IPS-15b (cell line): ENCODE results near the gene P4HA3.

Experiments used
- H3K27me3 ChIP-seq: one replicate; pipeline ENCODE4 v1.6.1; 2013; ENCODE audit warnings: low read length; ENCODE audit not compliant: control insufficient read depth, insufficient read depth
- H3K36me3 ChIP-seq: one replicate; pipeline ENCODE4 v1.6.1; 2013; ENCODE audit warnings: low read length; ENCODE audit not compliant: control insufficient read depth, insufficient read depth
- H3K4me1 ChIP-seq: one replicate; pipeline ENCODE4 v1.6.1; 2013; ENCODE audit warnings: mild to moderate bottlenecking, low read length; ENCODE audit not compliant: control insufficient read depth, insufficient read depth
- H3K4me3 ChIP-seq: one replicate; pipeline ENCODE4 v1.5.1; 2013; ENCODE audit warnings: low read depth, low read length
- H3K9ac ChIP-seq: one replicate; pipeline ENCODE4 v1.6.1; 2013; ENCODE audit warnings: low read depth, mild to moderate bottlenecking, low read length
- H3K9me3 ChIP-seq: one replicate; pipeline ENCODE4 v1.6.1; 2013; ENCODE audit warnings: mild to moderate bottlenecking, low read length; ENCODE audit not compliant: control insufficient read depth, insufficient read depth

The P4HA3 gene

DNA sequence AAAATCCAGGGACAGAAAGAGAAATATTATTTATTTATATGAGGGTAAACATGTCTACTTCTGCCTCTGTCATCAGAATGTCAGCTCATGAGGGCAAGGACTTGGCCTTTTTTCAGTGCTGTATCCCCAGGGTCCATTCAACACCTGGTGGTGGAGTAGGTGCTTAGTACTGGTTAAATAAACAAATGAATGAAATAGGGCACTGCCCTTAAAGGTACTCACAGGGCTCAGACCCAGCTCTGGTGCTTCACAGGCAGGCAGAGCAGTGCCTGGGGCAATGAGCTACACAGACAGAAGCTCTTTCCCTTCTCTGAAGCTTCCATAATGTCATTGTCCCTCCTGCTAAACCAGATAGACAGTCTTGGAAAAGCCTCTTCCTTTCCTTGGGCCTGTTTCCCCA lies 30.9 kb downstream of the P4HA3 start:
- Histone ChIP-seq H3K4me3 (no peak overlapping the region), H3K4me1 (no peaks in the 10 kb centered on the region), H3K27me3 (no peaks in the 10 kb centered on the region), H3K36me3 (no peaks in the 10 kb centered on the region), H3K9ac (no peak overlapping the region), H3K9me3 (no peaks in the 10 kb centered on the region)

DNA sequence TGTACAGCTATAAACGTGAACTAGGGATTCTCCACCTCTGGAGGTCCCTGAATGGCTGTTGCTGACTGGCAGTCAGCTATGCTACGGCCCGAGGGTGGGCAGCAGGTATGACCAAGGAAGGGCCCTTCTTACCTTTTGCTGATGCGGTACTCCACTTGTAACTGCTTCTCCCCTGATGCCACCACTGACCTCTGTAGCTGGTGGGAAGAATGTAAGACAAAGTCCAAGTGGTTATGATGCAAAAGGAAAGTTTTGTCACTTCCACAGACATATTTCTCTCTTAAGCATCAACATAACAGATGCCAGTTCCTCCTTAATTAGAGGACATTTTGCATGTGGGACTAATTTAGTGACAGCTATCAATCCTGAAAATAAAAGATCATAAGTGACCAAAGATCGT lies 32.2 kb downstream of the P4HA3 start:
- Histone ChIP-seq H3K9ac (no peak overlapping the region), H3K27me3 (no peaks in the 10 kb centered on the region), H3K36me3 (no peaks in the 10 kb centered on the region), H3K9me3 (no peaks in the 10 kb centered on the region), H3K4me1 (no peaks in the 10 kb centered on the region), H3K4me3 (no peak overlapping the region)

DNA sequence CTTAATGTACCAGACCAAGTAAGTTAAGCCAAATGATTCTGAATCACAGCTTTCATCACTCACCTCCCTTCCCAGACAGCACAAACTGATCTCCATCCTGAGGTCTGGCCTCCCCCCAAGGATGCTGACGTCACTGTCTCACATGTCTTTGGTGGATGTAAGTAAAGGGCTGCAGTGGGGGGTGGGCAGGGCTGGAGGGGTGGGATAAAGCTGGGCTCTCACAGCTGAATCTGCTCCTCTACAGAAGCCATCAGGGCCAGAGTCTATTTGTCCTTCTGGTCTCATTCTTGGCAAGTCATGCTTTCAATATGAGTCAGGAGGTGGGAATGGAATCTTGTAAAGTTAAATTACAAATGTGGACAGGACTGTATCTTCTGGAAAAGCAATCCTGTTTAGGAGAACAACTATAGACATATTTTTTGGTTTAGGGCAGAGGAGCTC lies 32.7 kb downstream of the P4HA3 start:
- H3K4me1 ChIP-seq, result no peaks in the 10 kb centered on the region
- H3K9ac ChIP-seq, result no peak overlapping the region
- H3K27me3 ChIP-seq, result no peaks in the 10 kb centered on the region
- H3K9me3 ChIP-seq, result no peaks in the 10 kb centered on the region
- no peaks in the 10 kb centered on the region for H3K36me3 ChIP-seq
- H3K4me3 ChIP-seq, result no peak overlapping the region

DNA sequence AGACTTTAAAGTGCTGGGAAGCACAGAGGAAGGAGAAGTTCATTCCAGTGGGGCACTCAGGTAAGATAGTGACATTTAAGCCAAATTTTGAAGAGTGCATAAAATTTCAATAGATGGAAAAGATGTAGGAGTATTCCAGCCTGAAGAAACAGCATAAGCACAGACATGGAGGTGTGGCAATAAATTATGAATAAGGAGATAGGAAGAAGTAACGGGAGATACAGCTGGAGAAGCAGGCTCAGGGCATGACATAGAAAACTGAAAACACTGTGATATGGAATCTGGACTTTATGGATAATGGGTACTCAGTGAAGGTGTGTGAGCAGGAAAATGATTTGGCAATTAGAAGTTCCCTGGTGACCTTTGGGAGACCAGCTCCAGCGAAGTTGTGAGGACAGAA lies 33.3 kb downstream of the P4HA3 start:
- no peaks in the 10 kb centered on the region for H3K27me3 ChIP-seq
- no peak overlapping the region for H3K4me3 ChIP-seq
- H3K36me3 ChIP-seq, result no peaks in the 10 kb centered on the region
- no peaks in the 10 kb centered on the region for H3K4me1 ChIP-seq
- H3K9me3 ChIP-seq, result no peaks in the 10 kb centered on the region
- H3K9ac ChIP-seq, result no peak overlapping the region

DNA sequence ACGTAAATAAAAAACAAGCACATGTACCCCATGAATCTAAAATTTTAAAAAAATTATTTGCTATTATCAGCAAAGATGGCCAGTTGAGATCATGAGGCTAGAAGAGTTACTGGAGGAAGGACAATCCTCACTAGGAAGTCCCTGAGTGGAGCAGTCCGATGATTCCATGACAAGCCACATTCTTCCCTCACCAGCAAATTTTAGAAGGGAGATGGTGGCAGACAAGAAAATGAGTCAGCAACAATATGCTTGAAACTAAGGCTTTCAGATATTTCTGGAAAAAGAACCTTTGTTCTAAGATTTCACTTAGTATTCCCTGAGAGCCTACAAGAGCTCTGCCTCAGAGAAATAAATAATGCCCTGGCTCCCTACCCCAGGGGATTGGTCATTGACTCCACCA lies 34.9 kb downstream of the P4HA3 start:
- Histone ChIP-seq H3K9ac (no peak overlapping the region), H3K4me1 (no peaks in the 10 kb centered on the region), H3K27me3 (no peaks in the 10 kb centered on the region), H3K36me3 (no peaks in the 10 kb centered on the region), H3K9me3 (no peaks in the 10 kb centered on the region), H3K4me3 (no peak overlapping the region)

DNA sequence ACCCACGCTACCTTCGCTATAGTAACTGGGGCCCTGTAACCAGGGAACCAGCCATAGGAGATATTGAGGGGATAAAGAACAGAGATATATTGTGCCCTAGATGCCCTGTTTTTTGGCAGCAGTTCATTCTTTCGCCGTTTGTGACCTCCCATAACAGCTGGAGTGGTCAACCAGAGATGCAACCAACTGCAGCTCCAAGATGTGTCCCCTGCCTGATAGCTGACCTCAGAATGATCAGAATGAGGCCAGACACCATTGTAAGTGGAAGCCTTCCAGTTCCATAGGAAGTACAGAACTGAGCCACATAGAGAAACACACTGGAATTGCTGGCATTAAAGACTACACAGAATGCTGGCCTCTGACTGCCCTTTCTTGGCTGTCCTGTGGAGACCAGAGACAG lies 39.2 kb downstream of the P4HA3 start:
- Histone ChIP-seq H3K9ac (no peak overlapping the region), H3K4me1 (no peaks in the 10 kb centered on the region), H3K9me3 (no peaks in the 10 kb centered on the region), H3K27me3 (no peaks in the 10 kb centered on the region), H3K4me3 (no peak overlapping the region), H3K36me3 (no peaks in the 10 kb centered on the region)

DNA sequence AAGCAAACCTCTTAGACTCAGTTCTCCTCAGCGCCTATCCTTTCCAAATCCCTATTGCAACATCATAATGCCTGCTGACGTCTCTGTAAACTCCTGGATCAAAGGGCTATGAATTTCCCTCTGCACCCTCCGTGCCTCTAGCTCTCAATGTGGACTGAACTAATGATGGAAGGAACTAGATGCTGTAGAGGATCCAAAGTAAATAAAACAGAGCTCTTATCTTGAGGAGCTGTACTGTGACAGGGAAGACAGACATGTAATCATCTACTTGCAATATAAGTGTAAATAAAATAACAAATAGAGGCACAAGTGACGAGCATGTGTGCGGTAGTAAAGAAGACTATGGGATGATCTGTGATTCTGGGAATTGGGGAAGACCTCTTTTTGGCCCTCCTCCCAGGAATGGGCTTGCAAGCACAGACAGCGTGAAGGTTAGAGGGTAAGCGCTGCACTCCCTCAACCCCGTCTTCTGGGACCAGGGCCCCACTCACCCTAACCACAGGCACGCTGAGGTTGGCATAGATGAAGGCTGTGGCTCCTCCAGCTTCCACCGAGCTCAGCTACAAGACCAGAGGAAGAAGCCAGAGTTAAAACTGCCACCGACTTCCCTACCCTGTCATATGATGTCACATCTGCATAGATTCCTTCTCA lies 42.2 kb downstream of the P4HA3 start:
- no peaks in the 10 kb centered on the region for H3K9me3 ChIP-seq
- H3K27me3 ChIP-seq, result peaks cover 3% of the 10 kb centered on the region
- H3K4me1 ChIP-seq, result no peaks in the 10 kb centered on the region
- H3K4me3 ChIP-seq, result no peak overlapping the region
- no peak overlapping the region for H3K9ac ChIP-seq
- no peaks in the 10 kb centered on the region for H3K36me3 ChIP-seq

DNA sequence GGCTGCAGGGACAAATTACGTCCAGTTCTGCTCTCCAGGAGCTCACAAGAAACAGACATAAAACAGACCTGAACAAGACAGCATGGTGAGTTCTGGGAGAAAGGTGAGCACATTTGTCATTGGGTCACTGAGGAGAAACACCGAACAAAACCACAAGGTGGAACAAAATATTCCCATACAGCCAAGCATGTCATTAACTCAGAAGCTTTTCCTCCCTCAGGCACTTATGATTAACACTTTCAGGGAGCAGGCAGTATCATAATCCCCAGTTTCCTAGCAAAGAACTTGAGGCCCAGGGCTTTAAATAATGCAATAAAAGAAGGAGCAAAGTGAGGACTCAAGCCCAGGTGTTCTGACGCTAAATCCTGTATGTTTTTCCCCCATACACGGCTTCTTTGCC lies 43.0 kb downstream of the P4HA3 start:
- Histone ChIP-seq H3K36me3 (no peaks in the 10 kb centered on the region), H3K9ac (no peak overlapping the region), H3K9me3 (no peaks in the 10 kb centered on the region), H3K27me3 (peaks cover 3% of the 10 kb centered on the region), H3K4me1 (no peaks in the 10 kb centered on the region), H3K4me3 (no peak overlapping the region)

DNA sequence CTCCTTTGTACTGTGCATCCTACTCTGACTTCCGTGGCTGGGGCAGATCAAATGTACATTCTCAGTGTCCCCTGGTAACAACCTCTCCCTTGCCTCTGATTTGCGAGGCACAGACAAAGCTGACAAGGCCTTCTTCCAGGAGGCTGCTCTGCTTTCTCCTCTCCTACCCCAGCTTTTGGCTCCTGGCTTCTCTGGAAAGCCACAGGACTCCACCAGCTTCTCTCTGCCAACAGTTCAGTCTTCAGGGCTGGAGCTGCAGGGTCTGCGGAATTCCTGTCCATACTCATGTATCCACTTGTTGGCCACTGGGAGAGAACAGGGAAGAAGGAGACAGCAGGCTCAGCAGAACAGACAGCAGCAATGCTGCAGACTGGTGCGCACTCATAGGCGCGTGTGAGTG lies 44.4 kb downstream of the P4HA3 start:
- H3K36me3 ChIP-seq, result no peaks in the 10 kb centered on the region
- no peak overlapping the region for H3K9ac ChIP-seq
- no peaks in the 10 kb centered on the region for H3K9me3 ChIP-seq
- no peaks in the 10 kb centered on the region for H3K4me1 ChIP-seq
- peaks cover 3% of the 10 kb centered on the region for H3K27me3 ChIP-seq
- no peak overlapping the region for H3K4me3 ChIP-seq

DNA sequence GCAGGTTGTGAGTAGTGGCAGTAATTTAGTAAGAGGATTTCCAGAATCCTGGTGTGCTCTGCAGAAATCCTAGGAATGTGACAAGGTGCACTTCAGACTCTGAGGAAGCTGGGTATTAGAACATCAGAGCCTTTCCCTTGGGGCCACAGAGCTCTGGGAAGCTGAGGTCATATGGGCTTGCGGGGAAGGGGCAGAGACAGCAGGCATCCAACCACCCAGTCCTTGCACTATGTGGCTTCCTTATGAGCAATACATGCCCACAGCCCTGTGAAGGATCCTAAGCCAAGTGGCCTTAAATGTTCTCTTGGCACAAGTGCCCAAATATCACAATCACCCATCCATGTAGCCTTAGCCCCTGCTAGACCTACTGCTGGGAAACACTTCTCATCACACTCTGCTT lies 46.2 kb downstream of the P4HA3 start:
- Histone ChIP-seq H3K4me3 (no peak overlapping the region), H3K27me3 (peaks cover 3% of the 10 kb centered on the region), H3K9ac (no peak overlapping the region), H3K9me3 (no peaks in the 10 kb centered on the region), H3K4me1 (no peaks in the 10 kb centered on the region), H3K36me3 (no peaks in the 10 kb centered on the region)

DNA sequence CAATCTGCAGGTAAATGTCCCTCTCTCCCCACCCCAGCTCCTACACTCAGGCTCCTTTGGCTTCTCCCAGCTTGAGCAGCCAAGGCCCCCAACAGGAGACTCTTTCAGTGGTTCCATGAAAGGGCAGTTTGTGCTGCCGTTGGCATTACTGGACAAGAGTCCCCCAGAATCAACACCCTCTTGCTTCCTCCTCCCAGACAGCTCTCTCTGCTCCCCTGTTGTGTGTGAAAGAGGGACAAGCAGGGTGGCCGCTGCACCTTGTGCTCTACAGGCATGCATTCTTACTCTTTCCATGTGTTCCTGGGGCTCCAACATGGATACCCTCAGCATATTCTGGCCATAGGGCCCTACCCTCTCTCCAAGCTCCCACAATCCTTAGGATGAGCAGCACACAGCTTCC lies 48.7 kb downstream of the P4HA3 start:
- no peaks in the 10 kb centered on the region for H3K9me3 ChIP-seq
- no peaks in the 10 kb centered on the region for H3K36me3 ChIP-seq
- H3K4me3 ChIP-seq, result no peak overlapping the region
- H3K9ac ChIP-seq, result no peak overlapping the region
- no peaks in the 10 kb centered on the region for H3K4me1 ChIP-seq
- peaks cover 3% of the 10 kb centered on the region for H3K27me3 ChIP-seq

DNA sequence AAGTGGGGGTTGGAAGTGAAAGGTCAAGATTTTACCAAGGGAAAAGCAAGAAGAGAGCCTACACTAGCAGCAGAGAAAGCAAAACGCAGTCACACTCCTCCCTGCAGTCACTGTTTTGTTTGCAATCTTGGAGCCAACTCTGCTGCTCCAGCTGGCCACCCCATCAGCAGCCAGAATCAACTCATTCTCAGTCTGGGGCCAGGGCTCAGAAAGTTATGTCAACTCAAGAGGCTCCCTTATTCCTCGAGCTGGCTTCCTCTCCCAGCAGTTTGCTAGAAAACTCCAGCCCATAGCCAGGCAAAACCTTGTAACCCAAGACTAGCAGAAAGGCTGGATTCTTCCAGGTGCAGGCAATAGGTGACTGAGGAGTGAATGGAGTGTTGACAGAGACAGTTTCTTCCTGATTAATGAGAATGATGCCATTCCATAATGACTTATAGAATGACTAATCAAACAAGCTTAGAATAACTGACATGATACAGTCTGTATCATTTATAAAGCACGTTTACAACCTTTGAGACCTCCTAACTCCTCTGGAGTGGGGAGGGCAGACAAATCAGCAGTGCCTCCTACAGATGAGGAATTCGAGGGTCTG lies 53.4 kb downstream of the P4HA3 start:
- H3K27me3 ChIP-seq, result no peaks in the 10 kb centered on the region
- H3K36me3 ChIP-seq, result peaks cover 3% of the 10 kb centered on the region
- no peak overlapping the region for H3K4me3 ChIP-seq
- H3K9me3 ChIP-seq, result no peaks in the 10 kb centered on the region
- no peak overlapping the region for H3K9ac ChIP-seq
- no peaks in the 10 kb centered on the region for H3K4me1 ChIP-seq
